ENCODE measurements around the gene C22orf31.

C22orf31 gene

DNA sequence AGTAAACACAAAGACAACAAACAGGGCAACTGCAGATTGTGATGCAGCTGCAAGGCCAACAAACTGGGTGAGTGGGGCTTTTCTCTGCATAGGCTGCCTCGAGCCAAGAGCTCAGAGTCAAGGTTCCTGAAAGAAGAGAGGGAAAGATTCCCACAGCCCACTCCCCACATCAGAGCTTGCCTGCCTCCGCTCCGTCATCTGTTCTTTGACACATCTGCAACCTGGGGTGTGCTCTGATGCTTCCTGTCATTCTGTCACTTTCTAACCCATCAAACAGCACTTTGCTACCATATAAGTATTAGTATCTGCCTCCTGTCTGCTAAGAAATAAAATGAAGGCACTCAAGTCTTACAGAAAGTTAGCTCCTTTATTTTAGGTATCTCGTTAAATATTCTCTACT is 46.9 kb downstream of the C22orf31 start:
- TF ChIP-seq, protein P1, sequence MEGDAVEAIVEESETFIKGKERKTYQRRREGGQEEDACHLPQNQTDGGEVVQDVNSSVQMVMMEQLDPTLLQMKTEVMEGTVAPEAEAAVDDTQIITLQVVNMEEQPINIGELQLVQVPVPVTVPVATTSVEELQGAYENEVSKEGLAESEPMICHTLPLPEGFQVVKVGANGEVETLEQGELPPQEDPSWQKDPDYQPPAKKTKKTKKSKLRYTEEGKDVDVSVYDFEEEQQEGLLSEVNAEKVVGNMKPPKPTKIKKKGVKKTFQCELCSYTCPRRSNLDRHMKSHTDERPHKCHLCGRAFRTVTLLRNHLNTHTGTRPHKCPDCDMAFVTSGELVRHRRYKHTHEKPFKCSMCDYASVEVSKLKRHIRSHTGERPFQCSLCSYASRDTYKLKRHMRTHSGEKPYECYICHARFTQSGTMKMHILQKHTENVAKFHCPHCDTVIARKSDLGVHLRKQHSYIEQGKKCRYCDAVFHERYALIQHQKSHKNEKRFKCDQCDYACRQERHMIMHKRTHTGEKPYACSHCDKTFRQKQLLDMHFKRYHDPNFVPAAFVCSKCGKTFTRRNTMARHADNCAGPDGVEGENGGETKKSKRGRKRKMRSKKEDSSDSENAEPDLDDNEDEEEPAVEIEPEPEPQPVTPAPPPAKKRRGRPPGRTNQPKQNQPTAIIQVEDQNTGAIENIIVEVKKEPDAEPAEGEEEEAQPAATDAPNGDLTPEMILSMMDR (IDR thresholded peaks at IDR 0.05; ENCODE audit: insufficient read depth, low read depth, low read length, missing control alignments), result no peak
- DNase-seq (ENCODE audit: low read depth), result no peak
- H3K4me3 ChIP-seq (ENCODE audit: low read length), result no peak overlapping the region

GRCh38 chr22:29014293-29014692 is 47.3 kb downstream of the C22orf31 start:
- TF ChIP-seq, protein P1 (IDR thresholded peaks at IDR 0.05; ENCODE audit: insufficient read depth, low read depth, low read length, missing control alignments), result no peak
- no peak for DNase-seq (ENCODE audit: low read depth)
- no peak overlapping the region for H3K4me3 ChIP-seq (ENCODE audit: low read length)

DNA sequence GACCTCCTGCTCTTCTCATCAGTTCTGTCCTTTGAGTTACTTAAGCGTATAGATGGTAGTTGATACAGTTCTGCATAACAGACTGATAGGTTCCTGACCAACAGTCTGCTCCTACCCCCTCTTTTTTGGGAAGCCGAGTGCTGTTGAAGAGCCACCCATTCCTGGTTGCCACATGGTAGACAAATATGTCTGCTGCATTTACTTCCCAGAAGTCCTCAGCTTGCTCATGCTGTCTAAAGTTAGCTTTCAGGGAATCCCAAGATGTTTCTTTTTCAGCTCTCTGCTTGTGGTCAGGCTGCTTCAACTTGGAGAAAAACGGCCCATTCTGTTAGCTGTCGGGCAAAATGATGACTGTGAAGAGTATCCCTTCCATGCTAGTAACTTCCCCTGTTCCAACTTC is 48.7 kb downstream of the C22orf31 start:
- TF ChIP-seq, protein P1 (IDR thresholded peaks at IDR 0.05; ENCODE audit: insufficient read depth, low read depth, low read length, missing control alignments), result no peak
- DNase-seq (ENCODE audit: low read depth), result no peak
- no peak overlapping the region for H3K4me3 ChIP-seq (ENCODE audit: low read length)

- TF ChIP-seq, protein P1 (IDR thresholded peaks at IDR 0.05; ENCODE audit: insufficient read depth, low read depth, low read length, missing control alignments), result no peak
- no peak for DNase-seq (ENCODE audit: low read depth)
- no peak overlapping the region for H3K4me3 ChIP-seq (ENCODE audit: low read length)
Observed at GRCh38 chr22:29012101-29012433, 49.6 kb downstream of the C22orf31 start.

DNA sequence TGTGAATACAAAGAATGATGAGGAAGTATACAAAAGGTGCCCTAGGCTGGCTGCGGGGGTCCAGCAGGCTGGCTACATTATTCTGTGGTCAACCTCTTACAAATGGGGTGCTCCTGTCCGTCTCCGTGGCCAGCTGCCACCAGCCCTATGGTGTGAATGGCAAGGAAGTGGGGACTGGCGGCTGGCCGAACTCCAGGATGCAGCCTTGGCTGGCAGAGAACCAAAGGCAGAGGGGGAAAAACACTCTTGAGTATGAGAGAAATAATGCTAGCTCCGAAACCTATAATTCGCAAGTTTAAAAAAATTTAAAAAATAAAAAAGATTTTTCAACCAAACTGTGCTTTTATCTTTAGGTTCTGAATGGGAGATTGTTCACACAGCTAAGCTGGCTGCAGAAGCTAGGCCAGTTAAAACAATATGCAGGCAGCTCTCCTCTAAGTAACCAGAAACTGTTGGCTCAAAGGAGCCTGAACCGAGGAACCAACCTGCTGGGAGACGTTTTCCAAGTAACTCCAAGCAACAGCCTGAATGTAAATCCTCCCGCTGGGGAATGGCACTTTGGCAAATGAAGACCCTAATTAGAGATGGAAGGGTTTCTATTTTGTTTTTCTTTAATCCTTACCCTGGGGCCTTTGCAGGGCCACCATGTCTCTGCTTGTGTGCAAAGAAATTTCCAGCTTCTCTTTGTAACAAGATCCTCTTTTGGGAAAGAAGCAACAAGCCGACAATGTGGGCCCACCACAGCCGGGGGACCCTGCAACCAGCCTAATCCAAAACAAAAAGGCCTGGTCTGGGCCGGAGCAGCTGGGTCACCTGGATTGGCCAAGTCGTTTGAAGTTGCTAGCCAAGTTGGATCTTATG is 50.2 kb downstream of the C22orf31 start:
- TF ChIP-seq, protein P1 (IDR thresholded peaks at IDR 0.05; ENCODE audit: insufficient read depth, low read depth, low read length, missing control alignments), result no peak

GRCh38 chr22:29009148-29009547 is 52.5 kb downstream of the C22orf31 start:
- no peak for DNase-seq (ENCODE audit: low read depth)
- H3K4me3 ChIP-seq (ENCODE audit: low read length), result no peak overlapping the region
- TF ChIP-seq, protein P1 (IDR thresholded peaks at IDR 0.05; ENCODE audit: insufficient read depth, low read depth, low read length, missing control alignments), result no peak

More for the DNA sequence above, 50.2 kb downstream of the C22orf31 start:
- no peak overlapping the region for H3K4me3 ChIP-seq (ENCODE audit: low read length)
- DNase-seq (ENCODE audit: low read depth), result no peak
